NB4 (cell line): ENCODE measurements around the gene CCR8.

Source experiments
- DNase-seq: peaks from one replicate; pipeline ENCODE4 v3.0.0; 2010; ENCODE audit warnings: low read depth
- H3K4me3 ChIP-seq: one replicate; pipeline ENCODE4 v1.5.1; 2011; ENCODE audit warnings: mild to moderate bottlenecking, low read depth, low read length, moderate library complexity
- MYC ChIP-seq: IDR thresholded peaks from 2 replicates; pipeline ENCODE4 v1.6.1; 2011; ENCODE audit warnings: low read depth, low read length
- POLR2A ChIP-seq: IDR thresholded peaks from 2 replicates; pipeline ENCODE4 v1.6.1; 2011; ENCODE audit warnings: mild to moderate bottlenecking; ENCODE audit not compliant: insufficient read length; ENCODE audit errors: extremely low read depth
- TF ChIP-seq, protein P1 (sequence below): IDR thresholded peaks from 2 replicates; pipeline ENCODE4 v1.6.1; 2011; ENCODE audit warnings: low read depth, low read length
- TF ChIP-seq, protein P2 (sequence below): IDR thresholded peaks from one replicate; pipeline ENCODE4 v1.5.1; 2012; ENCODE audit warnings: low read depth, low read length

CCR8 gene

DNA sequence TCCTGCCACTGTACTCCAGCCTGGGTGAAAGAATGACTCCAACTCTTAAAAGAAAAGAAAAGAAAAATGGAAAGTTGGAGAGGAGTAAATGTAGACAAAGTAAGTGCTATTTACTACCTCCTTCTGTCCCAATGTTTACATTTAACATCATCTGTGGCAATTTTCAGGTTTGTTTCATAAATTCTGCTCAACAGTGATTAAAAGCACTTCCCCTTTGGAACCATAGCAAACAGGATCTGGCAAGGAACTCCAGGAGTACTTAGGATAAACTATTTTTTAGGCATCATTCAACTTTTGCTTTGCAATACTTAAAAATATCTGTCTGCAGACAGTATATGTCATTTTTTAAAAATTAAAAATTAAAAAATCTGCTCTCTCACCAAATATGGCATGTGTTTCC lies 44.2 kb upstream of the CCR8 start:
- no peak for DNase-seq
- TF ChIP-seq, protein P1, sequence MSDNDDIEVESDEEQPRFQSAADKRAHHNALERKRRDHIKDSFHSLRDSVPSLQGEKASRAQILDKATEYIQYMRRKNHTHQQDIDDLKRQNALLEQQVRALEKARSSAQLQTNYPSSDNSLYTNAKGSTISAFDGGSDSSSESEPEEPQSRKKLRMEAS = no peak
- TF ChIP-seq MYC = no peak
- no peak for TF ChIP-seq POLR2A
- TF ChIP-seq, protein P2, sequence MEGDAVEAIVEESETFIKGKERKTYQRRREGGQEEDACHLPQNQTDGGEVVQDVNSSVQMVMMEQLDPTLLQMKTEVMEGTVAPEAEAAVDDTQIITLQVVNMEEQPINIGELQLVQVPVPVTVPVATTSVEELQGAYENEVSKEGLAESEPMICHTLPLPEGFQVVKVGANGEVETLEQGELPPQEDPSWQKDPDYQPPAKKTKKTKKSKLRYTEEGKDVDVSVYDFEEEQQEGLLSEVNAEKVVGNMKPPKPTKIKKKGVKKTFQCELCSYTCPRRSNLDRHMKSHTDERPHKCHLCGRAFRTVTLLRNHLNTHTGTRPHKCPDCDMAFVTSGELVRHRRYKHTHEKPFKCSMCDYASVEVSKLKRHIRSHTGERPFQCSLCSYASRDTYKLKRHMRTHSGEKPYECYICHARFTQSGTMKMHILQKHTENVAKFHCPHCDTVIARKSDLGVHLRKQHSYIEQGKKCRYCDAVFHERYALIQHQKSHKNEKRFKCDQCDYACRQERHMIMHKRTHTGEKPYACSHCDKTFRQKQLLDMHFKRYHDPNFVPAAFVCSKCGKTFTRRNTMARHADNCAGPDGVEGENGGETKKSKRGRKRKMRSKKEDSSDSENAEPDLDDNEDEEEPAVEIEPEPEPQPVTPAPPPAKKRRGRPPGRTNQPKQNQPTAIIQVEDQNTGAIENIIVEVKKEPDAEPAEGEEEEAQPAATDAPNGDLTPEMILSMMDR = no peak
- H3K4me3 ChIP-seq = no peak overlapping the region

DNA sequence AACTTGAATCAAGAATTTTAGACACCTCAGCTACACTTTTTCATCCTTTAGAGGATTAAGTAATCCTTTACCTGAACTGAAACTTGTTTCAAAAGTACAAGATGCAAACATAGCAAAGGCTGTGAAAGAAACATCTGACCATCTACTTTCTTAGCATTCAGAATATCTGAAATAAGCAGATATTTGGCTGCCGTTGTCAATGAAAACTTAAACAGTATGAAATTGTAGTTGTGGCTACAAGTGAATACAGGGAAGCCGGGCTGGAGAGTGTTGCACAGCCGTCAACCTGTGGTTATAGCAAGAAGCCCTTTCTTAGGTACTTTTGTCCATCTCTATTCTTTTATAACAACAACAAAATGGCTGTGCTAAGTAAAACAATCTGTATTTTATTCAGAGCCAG lies 42.7 kb upstream of the CCR8 start:
- no peak for TF ChIP-seq MYC
- TF ChIP-seq, protein P2 = no peak
- TF ChIP-seq, protein P1 = no peak
- TF ChIP-seq POLR2A = no peak
- DNase-seq = no peak
- H3K4me3 ChIP-seq = no peak overlapping the region

DNA sequence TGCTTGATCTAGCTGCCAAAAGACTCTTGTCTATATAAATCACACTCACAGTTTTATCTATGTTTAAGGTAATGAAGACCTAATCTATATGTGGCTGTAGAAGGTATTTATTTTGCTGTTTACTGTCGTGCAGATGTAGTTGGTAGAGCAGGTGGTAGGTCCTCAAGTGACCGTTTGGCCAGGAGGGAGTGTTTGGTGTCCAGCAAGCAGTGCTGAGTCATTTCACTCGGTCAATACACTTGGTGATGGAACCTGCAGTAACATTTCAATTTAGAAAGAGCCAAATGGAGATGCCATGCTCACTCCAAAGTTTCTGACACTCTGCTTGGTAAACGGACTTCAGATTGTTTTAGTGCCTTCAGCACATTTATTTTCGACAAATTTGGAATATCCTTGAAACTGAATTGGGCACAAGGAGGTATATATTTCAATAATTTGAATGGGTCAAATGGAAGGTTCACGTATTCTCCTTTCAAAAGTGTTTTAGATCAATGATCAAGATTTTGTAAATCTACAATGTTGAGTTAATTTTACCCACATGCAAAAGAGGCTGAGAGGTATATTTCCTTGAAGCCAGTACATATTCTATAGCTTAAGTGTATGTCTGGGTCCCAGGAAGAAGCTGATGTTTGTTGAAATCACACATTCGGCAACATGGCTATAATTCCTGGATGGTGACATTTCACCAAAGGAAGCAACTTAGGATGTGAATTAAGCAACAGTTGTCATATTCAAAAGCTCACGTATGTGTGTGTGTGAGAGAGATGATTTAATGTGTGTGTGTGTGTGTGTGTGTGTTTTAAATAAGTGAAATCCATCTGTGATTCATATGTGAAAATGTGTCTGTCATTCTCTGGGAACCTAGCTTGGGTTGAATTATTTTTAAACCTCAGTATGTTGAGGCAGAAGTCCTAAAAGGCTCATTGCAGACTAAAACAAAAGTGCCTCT lies 42.0 kb upstream of the CCR8 start:
- no peak for DNase-seq

DNA sequence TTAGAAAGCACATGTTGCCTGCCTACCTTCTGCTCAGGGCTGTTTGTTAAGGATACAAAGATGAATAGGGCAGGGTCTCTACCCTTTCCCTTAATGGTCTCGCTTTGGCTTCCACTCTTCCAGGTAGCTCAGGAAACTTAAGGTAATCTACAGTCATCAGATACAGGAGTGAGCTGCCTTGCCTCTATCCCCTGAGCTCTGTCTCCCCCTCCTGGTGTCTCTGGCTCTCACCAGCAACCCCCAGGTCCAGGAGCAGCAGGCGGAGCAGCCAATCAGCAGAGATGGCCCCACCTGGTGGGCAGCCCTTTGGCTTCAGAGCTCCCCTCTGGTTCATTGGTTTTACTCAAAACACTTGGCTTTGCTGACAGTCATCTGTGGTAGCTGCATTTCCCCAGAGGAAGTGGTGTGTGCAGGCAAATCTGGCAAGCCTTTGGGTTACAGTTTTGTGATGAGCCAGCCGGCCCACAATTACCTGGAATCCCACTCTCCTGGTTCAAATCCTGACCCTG lies 41.2 kb upstream of the CCR8 start:
- no peak overlapping the region for H3K4me3 ChIP-seq
- DNase-seq = peak; percentile 88
- TF ChIP-seq POLR2A (no peak), MYC (no peak)
- TF ChIP-seq, protein P1 = 0 out of 2 replicates have a peak, but pooled peaks have one; percentile 2
- TF ChIP-seq, protein P2 = peak; percentile 92

More for the DNA sequence above, 42.0 kb upstream of the CCR8 start:
- TF ChIP-seq, protein P2 = no peak
- TF ChIP-seq, protein P1 = no peak
- TF ChIP-seq MYC (no peak), POLR2A (no peak)
- H3K4me3 ChIP-seq = no peak overlapping the region

DNA sequence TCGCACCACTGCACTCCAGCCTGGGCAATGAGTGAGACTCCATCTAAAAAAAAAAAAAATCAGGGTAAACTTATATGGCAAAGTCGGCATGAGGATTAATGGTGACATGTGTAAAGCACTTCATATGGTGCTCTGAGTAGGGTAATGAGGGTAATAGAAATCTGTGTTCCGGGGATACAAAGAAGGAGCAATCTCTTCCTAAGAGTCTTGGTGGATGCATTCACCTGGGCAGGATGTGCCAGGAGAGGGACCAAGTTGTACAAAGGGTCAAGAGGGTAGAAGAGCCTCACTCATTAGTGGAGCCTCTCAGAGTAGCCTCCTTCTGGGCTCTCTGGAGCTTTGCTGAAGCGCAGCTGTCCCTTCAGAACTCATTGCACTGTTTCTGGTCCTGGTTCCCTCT lies 40.4 kb upstream of the CCR8 start:
- no peak overlapping the region for H3K4me3 ChIP-seq
- no peak for TF ChIP-seq POLR2A
- TF ChIP-seq, protein P2 = no peak
- TF ChIP-seq, protein P1 = no peak
- TF ChIP-seq MYC = no peak
- no peak for DNase-seq
